GM06990 (cell line): Measurements from ENCODE around the gene CCDC171.

Source experiments
- DNase-seq: peaks from one replicate; pipeline ENCODE4 v3.0.0-alpha.2; 2011; ENCODE audit not compliant: insufficient read length; ENCODE audit errors: extremely low read depth
- H3K27me3 ChIP-seq: replicated peaks from 2 replicates; pipeline ENCODE4 v1.6.0; 2011; ENCODE audit warnings: low read length; ENCODE audit not compliant: control insufficient read depth, insufficient read depth
- H3K36me3 ChIP-seq: 2 replicates; pipeline ENCODE4 v1.5.1; 2011; ENCODE audit warnings: low read length; ENCODE audit not compliant: control insufficient read depth, insufficient read depth
- H3K4me3 ChIP-seq: replicated peaks from 2 replicates; pipeline ENCODE4 v1.5.1; 2011; ENCODE audit warnings: low read depth, mild to moderate bottlenecking, control low read depth, low read length
- CTCF ChIP-seq: IDR thresholded peaks from 2 replicates; pipeline ENCODE4 v1.5.1; 2011; ENCODE audit warnings: low read length, control low read depth, mild to moderate bottlenecking, inconsistent platforms; ENCODE audit not compliant: insufficient read depth, poor library complexity, severe bottlenecking

CCDC171 gene

GRCh38 chr9:15738011-15738410 is 185.2 kb downstream of the CCDC171 start:
- DNase-seq = no peak
- H3K4me3 ChIP-seq = no peak overlapping the region
- H3K27me3 ChIP-seq = no peaks in the 10 kb centered on the region
- no peaks in the 10 kb centered on the region for H3K36me3 ChIP-seq
- no peak for TF ChIP-seq CTCF

- Histone ChIP-seq H3K36me3 (no peaks in the 10 kb centered on the region), H3K27me3 (no peaks in the 10 kb centered on the region), H3K4me3 (no peak overlapping the region)
- no peak for TF ChIP-seq CTCF
- no peak for DNase-seq
Observed at GRCh38 chr9:15741015-15741414, 188.2 kb downstream of the CCDC171 start.

GRCh38 chr9:15743512-15743911 is 190.7 kb downstream of the CCDC171 start:
- Histone ChIP-seq H3K27me3 (no peaks in the 10 kb centered on the region), H3K4me3 (no peak overlapping the region), H3K36me3 (no peaks in the 10 kb centered on the region)
- DNase-seq = peak; percentile 9
- TF ChIP-seq CTCF = no peak

- H3K4me3 ChIP-seq = no peak overlapping the region
- H3K27me3 ChIP-seq = no peaks in the 10 kb centered on the region
- H3K36me3 ChIP-seq = no peaks in the 10 kb centered on the region
- no peak for DNase-seq
- TF ChIP-seq CTCF = no peak
Observed at GRCh38 chr9:15744196-15744595, 191.4 kb downstream of the CCDC171 start.

- TF ChIP-seq CTCF = no peak
- Histone ChIP-seq H3K36me3 (no peaks in the 10 kb centered on the region), H3K27me3 (no peaks in the 10 kb centered on the region), H3K4me3 (no peak overlapping the region)
- no peak for DNase-seq
Observed at GRCh38 chr9:15746905-15747304, 194.1 kb downstream of the CCDC171 start.

- no peak for TF ChIP-seq CTCF
- no peaks in the 10 kb centered on the region for H3K36me3 ChIP-seq
- no peaks in the 10 kb centered on the region for H3K27me3 ChIP-seq
- no peak for DNase-seq
- no peak overlapping the region for H3K4me3 ChIP-seq
Observed at GRCh38 chr9:15755660-15756059, 202.8 kb downstream of the CCDC171 start.
